Activated CD4-positive, alpha-beta memory T cell treated with anti-CD3 and anti-CD28 coated beads, Interleukin-2, amount 10 ng/mL, durations not matched to agents 7 days and 5 days (primary cell): ENCODE results near the gene GCM1. TPM values are rescaled to one million over a fixed set of nuclear protein-coding genes. Genes with fewer than 3 reads are reported as not detected.

Source experiments
- CTCF ChIA-PET: fragments of 350-600 bp; sonication (Branson Sonifier 250); formaldehyde crosslinking; loops from one replicate; lab custom pipeline; 2021; ENCODE audit warnings: antibody characterized with exemption, inconsistent platforms; lab: Charles Lee
- POLR2A ChIA-PET: fragments of 350-600 bp; sonication (Branson Sonifier 250); formaldehyde crosslinking; loops from one replicate; lab custom pipeline; 2021; ENCODE audit warnings: antibody characterized with exemption; lab: Charles Lee
- DNase-seq: peaks from one replicate; pipeline ENCODE4 v3.0.0-alpha.2; 2020
- H3K27ac Mint-ChIP-seq: one replicate; pipeline ENCODE4 v1.8.0; 2021; ENCODE audit warnings: mild to moderate bottlenecking, mixed read lengths
- H3K27me3 Mint-ChIP-seq: one replicate; pipeline ENCODE4 v1.8.0; 2021; ENCODE audit warnings: mixed read lengths
- H3K36me3 Mint-ChIP-seq: one replicate; pipeline ENCODE4 v1.8.0; 2021; ENCODE audit warnings: low read depth, mixed read lengths
- H3K4me1 Mint-ChIP-seq: one replicate; pipeline ENCODE4 v1.8.0; 2021; ENCODE audit warnings: mixed read lengths
- H3K4me3 Mint-ChIP-seq: one replicate; pipeline ENCODE4 v1.8.0; 2021; ENCODE audit warnings: mild to moderate bottlenecking, mixed read lengths
- H3K9me3 Mint-ChIP-seq: one replicate; pipeline ENCODE4 v1.8.0; 2021; ENCODE audit warnings: mixed read lengths
- total RNA-seq, 2 experiments: library from RNA; stranded (reverse); gene quantifications; one replicate each; pipeline ENCODE4 v1.2.3, GENCODE V29; 2021

GCM1 gene
- total RNA-seq, 2 experiments from 2014 or later, result 0.10 TPM; not detected in 1

- Mint-ChIP-seq H3K36me3 (no peaks in the 10 kb centered on the region), H3K9me3 (no peaks in the 10 kb centered on the region), H3K27ac (no peak overlapping the region), H3K4me1 (peaks cover 23% of the 10 kb centered on the region), H3K27me3 (peaks cover 2% of the 10 kb centered on the region), H3K4me3 (no peak overlapping the region)
- ChIA-PET CTCF (interaction anchor here (0.6 kb wide), 1 partner anchor 947 kb away, joined by 6 read pairs; no protein-coding TSS in a partner anchor), POLR2A (interaction anchor here (1.0 to 1.1 kb wide), 2 partner anchors 46 to 48 kb away, joined by 3 to 4 read pairs; no protein-coding TSS in a partner anchor)
- DNase-seq, result no peak
Measured at GRCh38 chr6:53113742-53114141, 34.9 kb downstream of the GCM1 start.

- H3K4me3 Mint-ChIP-seq, result no peak overlapping the region
- H3K27ac Mint-ChIP-seq, result no peak overlapping the region
- H3K4me1 Mint-ChIP-seq, result peaks cover 24% of the 10 kb centered on the region
- H3K9me3 Mint-ChIP-seq, result no peaks in the 10 kb centered on the region
- no peak for DNase-seq
- ChIA-PET POLR2A (interaction anchor here (0.7 to 1.1 kb wide), 3 partner anchors 45 to 47 kb away, joined by 3 to 4 read pairs (median 3); no protein-coding TSS in a partner anchor), CTCF (interaction anchor here (1.9 kb wide), 1 partner anchor 118 kb away, joined by 6 read pairs; the partner anchor contains the start of gene GSTA4)
- peaks cover 2% of the 10 kb centered on the region for H3K27me3 Mint-ChIP-seq
- H3K36me3 Mint-ChIP-seq, result no peaks in the 10 kb centered on the region
Measured at GRCh38 chr6:53112871-53113270, 35.8 kb downstream of the GCM1 start.

- POLR2A ChIA-PET, result interaction anchor here (0.7 to 1.1 kb wide), 3 partner anchors 9 to 47 kb away, joined by 3 to 4 read pairs (median 3); no protein-coding TSS in a partner anchor
- Mint-ChIP-seq H3K4me3 (no peak overlapping the region), H3K36me3 (no peaks in the 10 kb centered on the region), H3K4me1 (peaks cover 24% of the 10 kb centered on the region), H3K27ac (no peak overlapping the region), H3K9me3 (no peaks in the 10 kb centered on the region), H3K27me3 (peaks cover 2% of the 10 kb centered on the region)
- CTCF ChIA-PET, result interaction anchor here (1.9 kb wide), 1 partner anchor 117 kb away, joined by 6 read pairs; the partner anchor contains the start of gene GSTA4
- DNase-seq, result peak; percentile 35
Measured at GRCh38 chr6:53112404-53112803, 36.2 kb downstream of the GCM1 start.

GRCh38 chr6:53111865-53112264 is 36.8 kb downstream of the GCM1 start:
- Mint-ChIP-seq H3K27me3 (peaks cover 2% of the 10 kb centered on the region), H3K36me3 (no peaks in the 10 kb centered on the region), H3K9me3 (no peaks in the 10 kb centered on the region), H3K4me1 (peaks cover 24% of the 10 kb centered on the region), H3K4me3 (no peak overlapping the region), H3K27ac (no peak overlapping the region)
- ChIA-PET POLR2A (interaction anchor here (1.1 kb wide), 1 partner anchor 10 kb away, joined by 3 read pairs; no protein-coding TSS in a partner anchor), CTCF (interaction anchor here (1.9 kb wide), 1 partner anchor 117 kb away, joined by 6 read pairs; the partner anchor contains the start of gene GSTA4)
- no peak for DNase-seq

GRCh38 chr6:53109612-53110011 is 39.0 kb downstream of the GCM1 start:
- no peaks in the 10 kb centered on the region for H3K27me3 Mint-ChIP-seq
- DNase-seq, result no peak
- no peaks in the 10 kb centered on the region for H3K9me3 Mint-ChIP-seq
- no peak overlapping the region for H3K4me3 Mint-ChIP-seq
- H3K4me1 Mint-ChIP-seq, result peaks cover 24% of the 10 kb centered on the region
- ChIA-PET POLR2A (no interaction called here), CTCF (no interaction called here)
- H3K36me3 Mint-ChIP-seq, result no peaks in the 10 kb centered on the region
- H3K27ac Mint-ChIP-seq, result no peak overlapping the region

- Mint-ChIP-seq H3K4me3 (no peak overlapping the region), H3K36me3 (peaks cover under 1% of the 10 kb centered on the region)
- CTCF ChIA-PET, result no interaction called here
Measured at GRCh38 chr6:53107091-53107490, 41.5 kb downstream of the GCM1 start.

GRCh38 chr6:53104916-53105315 is 43.7 kb downstream of the GCM1 start:
- DNase-seq, result no peak
- no peaks in the 10 kb centered on the region for H3K27me3 Mint-ChIP-seq
- ChIA-PET POLR2A (no interaction called here), CTCF (no interaction called here)
- H3K27ac Mint-ChIP-seq, result no peak overlapping the region
- H3K36me3 Mint-ChIP-seq, result peaks cover 11% of the 10 kb centered on the region
- peaks cover 8% of the 10 kb centered on the region for H3K4me1 Mint-ChIP-seq
- no peaks in the 10 kb centered on the region for H3K9me3 Mint-ChIP-seq
- no peak overlapping the region for H3K4me3 Mint-ChIP-seq

More at GRCh38 chr6:53107091-53107490, 41.5 kb downstream of the GCM1 start:
- POLR2A ChIA-PET, result no interaction called here
- Mint-ChIP-seq H3K4me1 (peaks cover 14% of the 10 kb centered on the region), H3K27me3 (no peaks in the 10 kb centered on the region), H3K9me3 (no peaks in the 10 kb centered on the region), H3K27ac (no peak overlapping the region)
- no peak for DNase-seq

- Mint-ChIP-seq H3K36me3 (peaks cover 14% of the 10 kb centered on the region), H3K27me3 (no peaks in the 10 kb centered on the region), H3K27ac (no peak overlapping the region), H3K4me3 (no peak overlapping the region), H3K9me3 (no peaks in the 10 kb centered on the region), H3K4me1 (peaks cover 2% of the 10 kb centered on the region)
- ChIA-PET CTCF (no interaction called here), POLR2A (no interaction called here)
- no peak for DNase-seq
Measured at GRCh38 chr6:53103993-53104675, 44.5 kb downstream of the GCM1 start.

- H3K9me3 Mint-ChIP-seq, result no peaks in the 10 kb centered on the region
- H3K36me3 Mint-ChIP-seq, result peaks cover 34% of the 10 kb centered on the region
- DNase-seq, result no peak
- ChIA-PET CTCF (no interaction called here), POLR2A (no interaction called here)
- H3K27me3 Mint-ChIP-seq, result no peaks in the 10 kb centered on the region
- no peaks in the 10 kb centered on the region for H3K4me1 Mint-ChIP-seq
- no peak overlapping the region for H3K27ac Mint-ChIP-seq
- H3K4me3 Mint-ChIP-seq, result no peak overlapping the region
Measured at GRCh38 chr6:53101006-53101405, 47.6 kb downstream of the GCM1 start.

- ChIA-PET CTCF (no interaction called here), POLR2A (no interaction called here)
- Mint-ChIP-seq H3K4me3 (no peak overlapping the region), H3K27ac (no peak overlapping the region), H3K36me3 (peaks cover 38% of the 10 kb centered on the region), H3K27me3 (no peaks in the 10 kb centered on the region), H3K9me3 (no peaks in the 10 kb centered on the region), H3K4me1 (no peaks in the 10 kb centered on the region)
- no peak for DNase-seq
Measured at GRCh38 chr6:53100561-53100960, 48.1 kb downstream of the GCM1 start.

- ChIA-PET POLR2A (no interaction called here), CTCF (no interaction called here)
- Mint-ChIP-seq H3K27ac (no peak overlapping the region), H3K4me3 (no peak overlapping the region), H3K9me3 (no peaks in the 10 kb centered on the region), H3K4me1 (peaks cover 9% of the 10 kb centered on the region), H3K36me3 (peaks cover 52% of the 10 kb centered on the region), H3K27me3 (no peaks in the 10 kb centered on the region)
- DNase-seq, result no peak
Measured at GRCh38 chr6:53095716-53096115, 52.9 kb downstream of the GCM1 start.

GRCh38 chr6:53095270-53095669 is 53.4 kb downstream of the GCM1 start:
- Mint-ChIP-seq H3K27ac (no peak overlapping the region), H3K4me1 (peaks cover 9% of the 10 kb centered on the region), H3K9me3 (no peaks in the 10 kb centered on the region), H3K36me3 (peaks cover 56% of the 10 kb centered on the region), H3K27me3 (no peaks in the 10 kb centered on the region), H3K4me3 (no peak overlapping the region)
- no peak for DNase-seq
- ChIA-PET POLR2A (no interaction called here), CTCF (no interaction called here)

- no peaks in the 10 kb centered on the region for H3K27me3 Mint-ChIP-seq
- POLR2A ChIA-PET, result no interaction called here
Measured at GRCh38 chr6:53090576-53090975, 58.1 kb downstream of the GCM1 start.

More at GRCh38 chr6:53090576-53090975, 58.1 kb downstream of the GCM1 start:
- no peak for DNase-seq
- Mint-ChIP-seq H3K4me1 (peaks cover 9% of the 10 kb centered on the region), H3K27ac (no peak overlapping the region), H3K4me3 (no peak overlapping the region), H3K36me3 (peaks cover 50% of the 10 kb centered on the region), H3K9me3 (no peaks in the 10 kb centered on the region)
- CTCF ChIA-PET, result no interaction called here
